Vagina (tissue), 2 donors: ENCODE measurements around the gene PDAP1.

Experiments used
- CTCF ChIP-seq, 3 experiments: fragments of 450-650 bp in 2 of 3; fragments of 200-600 bp in 1 of 3; sonication (generic) in 1 of 3; IDR thresholded peaks; one replicate each; pipeline ENCODE4 v1.5.1; 2017 to 2019; ENCODE audit warnings: antibody characterized with exemption in 3 of 3, mild to moderate bottlenecking in 2 of 3, moderate library complexity in 2 of 3
- POLR2A ChIP-seq, 2 donors: fragments of 450-650 bp; IDR thresholded peaks; one replicate each; pipeline ENCODE4 v1.6.1; 2017; ENCODE audit warnings: antibody characterized with exemption in 2 of 2, mild to moderate bottlenecking in 2 of 2, moderate library complexity in 2 of 2

DNA sequence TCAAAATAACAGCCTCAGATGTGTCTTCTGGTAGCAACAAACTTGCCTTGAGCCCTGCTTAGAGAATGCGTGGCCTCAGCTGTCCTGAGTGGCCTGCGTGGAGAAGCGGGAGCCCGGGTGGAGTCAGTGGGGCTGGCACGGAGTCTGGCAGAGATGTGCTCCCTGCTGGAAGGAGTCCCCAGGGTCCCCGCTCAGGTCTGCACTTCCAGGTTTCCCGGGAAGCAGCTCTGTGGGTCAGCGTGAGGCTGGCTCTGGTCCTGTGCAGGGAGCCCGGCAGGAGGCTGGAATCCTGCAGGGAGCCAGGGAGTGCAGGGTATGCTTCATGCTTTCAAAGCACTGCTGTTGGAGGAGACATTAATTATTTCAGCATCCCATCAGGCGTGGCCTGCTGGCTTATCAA lies 40.5 kb upstream of the PDAP1 start:
- TF ChIP-seq CTCF (IDR thresholded peaks at IDR 0.05), result no peak
- no peak for TF ChIP-seq POLR2A (IDR thresholded peaks at IDR 0.05)
